IMR-90 (cell line): ENCODE data around the gene SLF2. TPM values are rescaled to one million over a fixed set of nuclear protein-coding genes. Genes with fewer than 3 reads are reported as not detected.

ENCODE experiments used
- ATAC-seq: fragments of 200-7000 bp; cut with Tn5 transposase; 2 replicates; pipeline ENCODE4 v1.9.1; 2020; ENCODE audit warnings: low read depth, mild to moderate bottlenecking, moderate library complexity
- BruUV-seq: library from RNA; stranded (reverse); fragments of 400-500 nt; replicated peaks from 2 replicates; lab custom pipeline; 2021; lab: Mats Ljungman, UMichigan
- CTCF ChIA-PET: fragments of 300-600 bp; formaldehyde crosslinking; extraction: SDS; loops from one replicate; lab custom pipeline; 2021; ENCODE audit warnings: antibody characterized with exemption; lab: Yijun Ruan, JAX
- POLR2A ChIA-PET: fragments of 300-600 bp; sonication (Branson Sonifier 250); formaldehyde crosslinking; loops from one replicate; lab custom pipeline; 2022; ENCODE audit warnings: antibody characterized with exemption; ENCODE audit not compliant: unreplicated experiment; lab: Charles Lee
- DNase-seq: peaks from one replicate; pipeline ENCODE4 v3.0.0; 2013
- H2AFZ ChIP-seq: replicated peaks from 2 replicates; pipeline ENCODE3; 2013; ENCODE audit warnings: low read length, mild to moderate bottlenecking; ENCODE audit not compliant: poor library complexity
- H2AK5ac ChIP-seq: 2 replicates; pipeline ENCODE4 v1.6.1; 2013; ENCODE audit warnings: low read depth, low read length, inconsistent platforms
- H2AK9ac ChIP-seq: replicated peaks from 2 replicates; pipeline ENCODE3; 2013; ENCODE audit warnings: mild to moderate bottlenecking, low read depth, low read length, moderate library complexity; ENCODE audit not compliant: poor library complexity
- H2BK120ac ChIP-seq: 2 replicates; pipeline ENCODE4 v1.6.1; 2013; ENCODE audit warnings: low read depth, low read length, inconsistent platforms
- H2BK15ac ChIP-seq: 3 replicates; pipeline ENCODE4 v1.6.1; 2013; ENCODE audit warnings: low read depth, low read length, inconsistent platforms
- H2BK20ac ChIP-seq: 2 replicates; pipeline ENCODE4 v1.6.1; 2013; ENCODE audit warnings: low read depth, mild to moderate bottlenecking, inconsistent platforms, low read length, moderate library complexity
- H2BK5ac ChIP-seq: 2 replicates; pipeline ENCODE4 v1.6.1; 2013; ENCODE audit warnings: mild to moderate bottlenecking, low read depth, low read length, inconsistent platforms; ENCODE audit not compliant: poor library complexity, severe bottlenecking
- H3K14ac ChIP-seq: replicated peaks from 2 replicates; pipeline ENCODE4 v1.6.1; 2013; ENCODE audit warnings: low read depth, low read length, inconsistent platforms
- H3K18ac ChIP-seq: 2 replicates; pipeline ENCODE4 v1.6.1; 2013; ENCODE audit warnings: low read depth, low read length, control low read depth
- H3K23ac ChIP-seq: 2 replicates; pipeline ENCODE4 v1.6.1; 2013; ENCODE audit warnings: low read depth, low read length, inconsistent platforms
- H3K27ac ChIP-seq: 2 replicates; pipeline ENCODE4 v1.5.1; 2013; ENCODE audit warnings: mild to moderate bottlenecking, control low read depth, low read length; ENCODE audit not compliant: insufficient read depth
- H3K27me3 ChIP-seq: 2 replicates; pipeline ENCODE4 v1.6.1; 2013; ENCODE audit warnings: low read length; ENCODE audit not compliant: control insufficient read depth, insufficient read depth
- H3K36me3 ChIP-seq: 2 replicates; pipeline ENCODE4 v1.6.1; 2013; ENCODE audit warnings: low read length, mixed read lengths; ENCODE audit not compliant: control insufficient read depth, insufficient read depth
- H3K4ac ChIP-seq: 2 replicates; pipeline ENCODE4 v1.6.1; 2013; ENCODE audit warnings: low read depth, low read length, inconsistent platforms
- H3K4me1 ChIP-seq: 2 replicates; pipeline ENCODE4 v1.6.1; 2013; ENCODE audit warnings: low read length, mixed read lengths; ENCODE audit not compliant: control insufficient read depth, insufficient read depth
- H3K4me2 ChIP-seq: 2 replicates; pipeline ENCODE4 v1.6.1; 2013; ENCODE audit warnings: low read depth, mild to moderate bottlenecking, control low read depth, low read length, moderate library complexity
- H3K4me3 ChIP-seq: 2 replicates; pipeline ENCODE4 v1.5.1; 2013; ENCODE audit warnings: low read depth, mild to moderate bottlenecking, control low read depth, low read length, moderate library complexity; ENCODE audit not compliant: insufficient read depth
- H3K56ac ChIP-seq: 2 replicates; pipeline ENCODE4 v1.6.1; 2013; ENCODE audit warnings: low read length, inconsistent platforms; ENCODE audit not compliant: insufficient read depth; ENCODE audit errors: extremely low read depth
- H3K79me1 ChIP-seq, 2 experiments: 2 replicates each; pipeline ENCODE4 v1.6.1; 2013; ENCODE audit warnings: low read length in 2 of 2, inconsistent platforms in 1 of 2, low read depth in 1 of 2
- H3K9ac ChIP-seq: 2 replicates; pipeline ENCODE4 v1.6.1; 2013; ENCODE audit warnings: low read depth, low read length, control low read depth
- H3K9me1 ChIP-seq: 2 replicates; pipeline ENCODE4 v1.6.1; 2013; ENCODE audit warnings: low read length, inconsistent platforms; ENCODE audit not compliant: insufficient read depth
- H3K9me3 ChIP-seq: 2 replicates; pipeline ENCODE4 v1.6.1; 2013; ENCODE audit warnings: low read length; ENCODE audit not compliant: control insufficient read depth, insufficient read depth
- H4K20me1 ChIP-seq: 2 replicates; pipeline ENCODE4 v1.6.1; 2013; ENCODE audit warnings: low read length, inconsistent platforms; ENCODE audit not compliant: insufficient read depth
- H4K5ac ChIP-seq: 2 replicates; pipeline ENCODE4 v1.6.1; 2013; ENCODE audit warnings: mild to moderate bottlenecking, low read depth, low read length, control low read depth
- H4K8ac ChIP-seq, 2 experiments: 2 replicates each; pipeline ENCODE4 v1.6.1; 2013; ENCODE audit warnings: low read depth in 2 of 2, low read length in 2 of 2, control low read depth in 1 of 2, inconsistent platforms in 1 of 2
- H4K91ac ChIP-seq: 2 replicates; pipeline ENCODE4 v1.6.1; 2013; ENCODE audit warnings: low read depth, low read length, inconsistent platforms; ENCODE audit not compliant: insufficient read depth
- BHLHE40 ChIP-seq: fragments of 150-350 bp; IDR thresholded peaks from 2 replicates; pipeline ENCODE4 v1.6.1; 2016; ENCODE audit warnings: mild to moderate bottlenecking, low read depth, low read length
- CEBPB ChIP-seq: IDR thresholded peaks from 2 replicates; pipeline ENCODE4 v1.6.1; 2012; ENCODE audit warnings: low read depth, low read length, improper control_type of control experiment
- CHD1 ChIP-seq: IDR thresholded peaks from 2 replicates; pipeline ENCODE4 v1.6.1; 2012; ENCODE audit warnings: low read depth, low read length, improper control_type of control experiment
- CTCF ChIP-seq: conservative IDR thresholded peaks from 2 replicates; pipeline ENCODE4 v1.5.1; 2012; ENCODE audit warnings: mild to moderate bottlenecking, low read depth, low read length, improper control_type of control experiment
- ELK1 ChIP-seq: fragments of 150-350 bp; IDR thresholded peaks from 2 replicates; pipeline ENCODE4 v1.6.1; 2016; ENCODE audit warnings: low read depth, mild to moderate bottlenecking, low read length, moderate library complexity, borderline replicate concordance
- FOS ChIP-seq: fragments of 150-350 bp; IDR thresholded peaks from 2 replicates; pipeline ENCODE4 v1.6.1; 2016; ENCODE audit warnings: low read depth, low read length
- MAFK ChIP-seq: IDR thresholded peaks from 2 replicates; pipeline ENCODE4 v1.6.1; 2012; ENCODE audit warnings: low read depth, low read length, improper control_type of control experiment
- MAZ ChIP-seq: IDR thresholded peaks from 2 replicates; pipeline ENCODE4 v1.6.1; 2012; ENCODE audit warnings: low read depth, mild to moderate bottlenecking, low read length, improper control_type of control experiment, moderate library complexity, borderline replicate concordance
- MXI1 ChIP-seq: IDR thresholded peaks from 2 replicates; pipeline ENCODE4 v1.6.1; 2012; ENCODE audit warnings: low read depth, mild to moderate bottlenecking, low read length, moderate library complexity, borderline replicate concordance
- NFE2L2 ChIP-seq: fragments of 150-350 bp; IDR thresholded peaks from 2 replicates; pipeline ENCODE4 v1.6.1; 2016; ENCODE audit warnings: low read depth, mild to moderate bottlenecking, low read length
- POLR2A ChIP-seq: IDR thresholded peaks from 2 replicates; pipeline ENCODE4 v1.6.1; 2012; ENCODE audit warnings: mild to moderate bottlenecking, low read depth, low read length
- RAD21 ChIP-seq: IDR thresholded peaks from 2 replicates; pipeline ENCODE4 v1.6.1; 2012; ENCODE audit warnings: low read length, improper control_type of control experiment
- RCOR1 ChIP-seq: IDR thresholded peaks from 2 replicates; pipeline ENCODE4 v1.6.1; 2012; ENCODE audit warnings: mild to moderate bottlenecking, low read length, improper control_type of control experiment; ENCODE audit not compliant: insufficient replicate concordance
- RFX5 ChIP-seq: IDR thresholded peaks from 2 replicates; pipeline ENCODE4 v1.8.0; 2012; ENCODE audit warnings: low read depth, mild to moderate bottlenecking, low read length, moderate library complexity
- SMC3 ChIP-seq: fragments of 150-350 bp; IDR thresholded peaks from 2 replicates; pipeline ENCODE4 v1.6.1; 2016; ENCODE audit warnings: low read depth, mild to moderate bottlenecking, antibody characterized with exemption, low read length, moderate library complexity
- USF2 ChIP-seq: fragments of 150-350 bp; IDR thresholded peaks from 2 replicates; pipeline ENCODE4 v1.6.1; 2017; ENCODE audit warnings: mild to moderate bottlenecking, antibody characterized with exemption, low read length, low read depth
- WGBS, 2 experiments: methylation state at CpG; one replicate each; pipeline versions ENCODE4 v1.1.5 to v1.1.7; 2013; ENCODE audit warnings: missing lambda C conversion rate in 2 of 2; ENCODE audit not compliant: insufficient read length in 1 of 2; ENCODE audit errors: extremely low coverage in 2 of 2; 5-methylcytosine and 5-hydroxymethylcytosine counted together
- dilution Hi-C: fragments of 300-500 bp; cut with HindIII; formaldehyde crosslinking; loops from one replicate; pipeline ENCODE4 v1.14.3; 2018; ENCODE audit warnings: low sequenced_read_pairs; ENCODE audit not compliant: unreplicated experiment
- in situ Hi-C: fragments of 300-500 bp; cut with MboI; formaldehyde crosslinking; loops from 3 replicates; pipeline ENCODE4 v1.14.3; 2019; ENCODE audit warnings: low sequenced_read_pairs, inconsistent platforms, mixed read lengths
- intact Hi-C: fragments of 100-400 bp; cut with micrococcal nuclease; formaldehyde crosslinking; loops from 2 replicates; pipeline ENCODE4 v1.10.0; 2022
- polyA plus RNA-seq, 3 experiments: library from polyadenylated mRNA; depleted of rRNA; stranded (reverse); fragments of >200 nt; gene quantifications; 2 replicates each; pipeline ENCODE4 v1.2.3, GENCODE V29; 2012; ENCODE audit warnings: low replicate concordance in 1 of 3
- total RNA-seq: library from RNA; depleted of rRNA; stranded (reverse); fragments of >200 nt; gene quantifications from 2 replicates; pipeline ENCODE4 v1.2.3, GENCODE V29; 2012

The SLF2 gene
- total and polyA plus RNA-seq, 2 of the 4 experiments (the other 2 are of a cell fraction), result 8.5 to 21.7 TPM

GRCh38 chr10:100968863-100969186 lies 56.1 kb downstream of the SLF2 start:
- peak overlapping the region; percentile 4 for H3K9ac ChIP-seq

More at GRCh38 chr10:100968863-100969186, 56.1 kb downstream of the SLF2 start:
- H3K4me1 ChIP-seq, result peaks cover 6% of the 10 kb centered on the region
- no peak overlapping the region for H3K18ac ChIP-seq
- H3K4me3 ChIP-seq, result peak overlapping the region; percentile 36
- H3K9me1 ChIP-seq, result peaks cover 14% of the 10 kb centered on the region; the same call in 1 of the 2 replicates
- peak overlapping the region; percentile 65 for H3K4ac ChIP-seq
- H2AFZ ChIP-seq, result peak overlapping the region; percentile 97
- no peak overlapping the region for H2BK120ac ChIP-seq
- no peaks in the 10 kb centered on the region for H3K79me1 ChIP-seq
- H3K14ac ChIP-seq, result peak overlapping the region; percentile 78; the same call in 1 of the 2 replicates
- peak overlapping the region; percentile 68 for H3K23ac ChIP-seq
- TF ChIP-seq MXI1, result no peak
- TF ChIP-seq RCOR1, result no peak
- TF ChIP-seq NFE2L2, result no peak
- TF ChIP-seq SMC3, result no peak
- no peak for TF ChIP-seq MAZ
- TF ChIP-seq CHD1, result no peak
- TF ChIP-seq CEBPB, result no peak
- no peak for TF ChIP-seq ELK1
- no peak for TF ChIP-seq USF2
- no peak for TF ChIP-seq POLR2A
- TF ChIP-seq CTCF, result no peak
- no peak for TF ChIP-seq RAD21
- no peak for TF ChIP-seq BHLHE40
- no peak for TF ChIP-seq FOS
- TF ChIP-seq MAFK, result no peak
- TF ChIP-seq RFX5, result no peak
- peak overlapping the region; percentile 8 to 84; a peak in 2 of 4 replicates for H4K8ac ChIP-seq
- BruUV-seq, result no TSS peak
- in situ Hi-C loops (no loop called here), intact Hi-C loops (no loop called here), dilution Hi-C loops (no loop called here)
- H3K27me3 ChIP-seq, result no peaks in the 10 kb centered on the region
- H4K91ac ChIP-seq, result peak overlapping the region; percentile 17; the same call in 1 of the 2 replicates
- H4K20me1 ChIP-seq, result no peaks in the 10 kb centered on the region
- peaks cover 9% of the 10 kb centered on the region for H3K36me3 ChIP-seq
- no peak overlapping the region for H2BK20ac ChIP-seq
- DNase-seq (no peak), ATAC-seq (no peak)
- ChIA-PET CTCF (interaction anchor here (1.3 kb wide), 1 partner anchor 46 kb away, joined by 9 read pairs; no protein-coding TSS in a partner anchor), POLR2A (no interaction called here)
- no CpG with 5 or more reads among the region's 9 CpGs for WGBS, 2 experiments
- 0 out of 2 replicates have a peak overlapping the region, but pooled peaks have one; percentile 56 for H2AK5ac ChIP-seq
- no peak overlapping the region for H3K56ac ChIP-seq
- H4K5ac ChIP-seq, result peak overlapping the region; percentile 19
- no peak overlapping the region for H3K27ac ChIP-seq
- H2BK15ac ChIP-seq, result no peak overlapping the region
- H3K4me2 ChIP-seq, result peak overlapping the region; percentile 93
- H3K9me3 ChIP-seq, result no peaks in the 10 kb centered on the region
- peak overlapping the region; percentile 97 for H2AK9ac ChIP-seq
- H2BK5ac ChIP-seq, result no peak overlapping the region
